Stimulated activated CD4-positive, alpha-beta T cell treated with anti-CD3 and anti-CD28 coated beads, Interleukin-15, amount 100 ng/mL, for 24 hours (primary cell): ENCODE results near the gene UBE3C.
"Not testable (repeated sequence)": the region's sequence is repeated elsewhere in the genome, so short reads cannot be mapped to it uniquely, and the experiment has no call there.

ENCODE experiments used
- DNase-seq: peaks from one replicate; pipeline ENCODE4 v3.0.0-alpha.2; 2020

UBE3C gene

DNA sequence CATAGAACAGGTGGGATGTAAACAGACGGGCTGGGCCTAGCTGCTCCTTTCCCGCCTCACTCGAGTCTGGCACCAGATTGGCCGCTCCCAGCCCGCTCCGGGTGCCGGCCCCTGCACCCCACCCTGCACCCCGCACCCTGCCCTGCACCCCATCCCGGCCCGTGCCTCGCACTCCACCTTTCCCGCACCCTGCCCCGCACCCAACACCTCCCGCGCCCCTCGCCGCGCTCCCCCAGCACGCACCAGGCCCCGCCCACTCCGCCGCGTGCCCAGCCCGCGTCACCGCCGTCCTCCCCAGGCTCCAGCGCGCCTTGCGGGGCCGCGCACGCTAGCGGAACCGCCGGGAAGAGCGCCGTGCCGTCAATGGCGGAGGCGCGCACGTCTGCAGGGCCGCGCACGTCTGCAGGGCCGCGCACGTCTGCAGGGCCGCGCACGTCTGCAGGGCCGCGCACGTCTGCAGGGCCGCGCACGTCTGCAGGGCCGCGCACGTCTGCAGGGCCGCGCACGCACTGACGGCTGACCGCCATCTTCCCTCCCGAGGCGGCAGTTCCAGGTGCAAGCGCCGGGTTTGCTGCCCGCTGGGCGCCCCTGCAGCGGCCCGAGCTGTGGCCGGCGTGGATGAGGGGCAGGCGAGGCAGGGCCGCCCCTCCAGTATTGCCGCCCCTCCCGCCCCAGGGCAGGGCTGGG lies at the start of gene UBE3C:
Gene UBE3C, plus strand, starts transcription at position 503 of the 687 bp plus-strand sequence. CDS start 347 bp downstream, outside the sequence.
- peak; percentile 93 for DNase-seq

DNA sequence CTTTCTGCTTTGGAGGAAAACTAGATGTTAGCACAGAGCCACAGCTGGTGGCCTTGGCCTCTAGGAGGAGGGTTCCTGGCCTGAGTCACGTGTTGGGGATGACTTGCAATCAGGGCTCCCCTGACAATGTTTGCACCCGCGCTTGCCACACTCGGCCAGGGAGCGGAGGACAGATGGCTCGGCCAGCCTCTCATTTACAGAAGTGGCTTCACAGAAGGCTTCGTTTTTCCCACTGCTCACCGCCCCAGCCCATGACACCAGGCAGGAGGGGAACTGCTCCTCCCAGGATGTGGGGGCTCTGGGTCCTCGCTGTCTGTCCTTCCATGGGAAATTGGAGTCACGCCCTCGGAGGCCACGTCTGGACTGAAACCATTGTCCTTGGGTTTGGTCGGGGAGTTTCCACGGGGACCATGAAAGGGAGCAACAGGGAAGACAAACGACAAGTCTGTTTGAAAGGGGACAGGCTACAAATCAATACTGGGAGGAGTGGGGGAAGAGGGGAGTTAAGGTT lies 49.6 kb upstream of the UBE3C start:
- no peak for DNase-seq

DNA sequence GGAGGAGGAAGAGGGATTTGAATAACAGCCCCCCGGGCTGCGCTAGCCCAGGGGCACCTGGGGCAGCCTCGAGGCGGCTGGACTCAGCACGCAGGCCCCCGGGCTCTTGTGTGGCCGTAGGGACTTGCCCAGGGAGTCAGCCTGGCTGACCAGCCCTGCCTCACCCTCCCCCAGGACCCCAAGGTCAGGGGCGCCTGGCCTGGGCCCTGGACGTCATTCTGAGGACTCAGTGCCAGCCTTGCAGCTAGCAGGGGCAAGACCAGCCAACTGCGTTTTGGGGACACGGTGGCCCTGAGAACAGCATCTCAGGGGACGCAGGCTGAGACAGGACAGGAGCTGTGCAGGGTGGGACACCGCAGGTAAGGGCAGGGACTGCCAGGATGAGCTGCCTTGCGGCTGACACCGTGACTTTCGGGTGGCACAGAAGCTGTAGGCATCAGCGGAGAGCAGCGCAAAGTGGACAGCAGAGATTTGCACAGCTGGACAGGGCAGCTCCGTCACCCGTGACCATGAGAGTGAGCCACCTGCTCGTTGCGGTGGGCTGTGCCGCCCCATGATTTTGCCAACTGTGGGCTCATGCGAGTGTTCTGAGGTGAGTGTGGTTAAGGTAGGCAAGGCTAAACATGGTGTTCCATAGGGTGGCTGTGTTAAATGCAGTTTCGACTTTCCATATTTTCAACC lies 48.1 kb upstream of the UBE3C start:
- no peak for DNase-seq

DNA sequence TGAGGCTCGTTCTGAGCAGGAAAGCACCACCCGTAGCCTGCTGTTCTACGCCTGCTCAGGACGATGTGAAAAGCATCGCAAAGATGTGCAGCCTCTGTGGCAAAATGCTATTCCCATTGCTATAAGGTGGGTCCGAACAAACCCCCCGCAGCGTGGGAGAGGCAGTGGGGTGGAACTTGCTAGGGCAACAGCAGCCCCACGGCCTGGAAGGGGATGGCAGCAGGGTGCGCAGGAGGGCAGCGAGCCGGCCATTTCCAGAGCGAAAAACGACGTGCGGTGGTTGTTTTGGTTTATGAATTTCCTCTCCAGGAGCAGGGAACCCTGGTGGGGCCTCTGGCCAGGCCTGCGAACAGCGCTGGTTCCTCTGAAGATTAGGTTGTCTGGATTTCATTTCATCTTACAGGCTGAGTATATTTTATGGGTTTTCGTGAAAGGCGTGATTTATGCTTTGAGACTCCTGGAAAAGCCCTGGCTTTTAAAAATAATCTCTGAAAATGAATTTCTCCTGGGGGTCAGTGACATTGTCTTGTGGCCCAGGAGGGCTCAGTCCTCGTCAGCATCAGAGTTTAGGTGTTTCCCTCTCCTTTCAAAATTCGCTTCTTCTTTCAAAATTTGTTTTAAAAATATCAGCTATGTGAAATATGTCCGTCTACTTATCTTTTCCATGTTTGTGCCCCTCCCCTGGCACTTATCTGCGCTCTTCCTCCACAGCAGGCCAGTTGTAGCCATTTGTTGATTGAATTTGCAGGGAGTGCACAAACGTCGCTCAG lies 42.3 kb upstream of the UBE3C start:
- DNase-seq, result no peak

DNA sequence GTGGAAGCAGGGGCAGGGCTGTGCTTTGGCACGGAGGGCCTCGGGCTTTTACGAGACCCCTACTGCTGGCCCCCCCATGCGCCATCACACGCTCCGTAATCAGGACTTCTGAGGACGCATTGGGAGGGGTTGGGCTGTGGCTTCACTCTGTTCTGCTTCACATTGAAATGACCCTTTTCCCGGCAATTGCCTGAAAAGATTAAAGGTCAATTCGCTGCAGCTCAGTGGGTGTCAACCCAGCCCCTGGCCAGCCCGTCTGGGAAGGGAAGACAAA lies 41.7 kb upstream of the UBE3C start:
- DNase-seq, result no peak

DNA sequence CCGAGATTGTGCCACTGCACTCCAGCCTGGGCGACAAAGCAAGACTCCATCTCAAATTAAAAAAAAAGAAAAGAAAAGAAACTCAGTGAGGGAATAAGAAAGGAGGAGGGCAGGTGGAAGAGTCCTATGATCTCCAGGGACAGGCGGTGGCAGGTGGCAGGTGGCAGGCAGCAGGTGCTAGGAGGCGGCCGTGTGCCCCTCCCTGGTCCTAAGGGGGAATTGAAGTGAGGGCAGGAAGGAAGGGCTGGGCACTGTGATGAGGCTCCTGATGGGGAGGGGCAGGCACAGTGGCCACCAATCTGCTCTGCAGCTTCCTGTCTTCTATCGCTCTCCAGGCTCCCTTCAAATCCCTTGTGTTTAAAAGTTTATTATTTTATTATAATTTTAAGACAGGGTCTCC lies 41.2 kb upstream of the UBE3C start:
- DNase-seq, result no peak

DNA sequence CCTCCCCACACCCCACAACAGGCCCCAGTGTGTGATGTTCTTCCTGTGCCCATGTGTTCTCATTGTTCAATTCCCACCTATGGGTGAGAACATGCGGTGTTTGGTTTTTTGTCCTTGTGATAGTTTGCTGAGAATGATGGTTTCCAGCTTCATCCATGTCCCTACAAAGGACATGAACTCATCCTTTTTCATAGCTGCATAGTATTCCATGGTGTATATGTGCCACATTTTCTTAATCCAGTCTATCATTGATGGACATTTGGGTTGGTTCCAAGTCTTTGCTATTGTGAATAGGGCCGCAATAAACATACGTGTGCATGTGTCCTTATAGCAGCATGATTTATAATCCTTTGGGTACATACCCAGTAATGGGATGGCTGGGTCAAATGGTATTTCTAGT lies 38.7 kb upstream of the UBE3C start:
- not testable (repeated sequence) for DNase-seq

DNA sequence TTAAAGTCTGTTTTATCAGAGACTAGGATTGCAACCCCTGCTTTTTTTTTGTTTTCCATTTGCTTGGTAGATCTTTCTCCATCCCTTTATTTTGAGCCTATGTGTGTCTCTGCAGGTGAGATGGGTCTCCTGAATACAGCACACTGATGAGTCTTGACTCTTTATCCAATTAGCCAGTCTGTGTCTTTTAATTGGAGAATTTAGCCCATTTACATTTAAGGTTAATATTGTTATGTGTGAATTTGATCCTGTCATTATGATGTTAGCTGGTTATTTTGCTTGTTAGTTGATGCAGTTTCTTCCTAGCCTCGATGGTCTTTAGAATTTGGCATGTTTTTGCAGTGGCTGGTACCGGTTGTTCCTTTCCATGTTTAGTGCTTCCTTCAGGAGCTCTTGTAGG lies 35.1 kb upstream of the UBE3C start:
- not testable (repeated sequence) for DNase-seq

DNA sequence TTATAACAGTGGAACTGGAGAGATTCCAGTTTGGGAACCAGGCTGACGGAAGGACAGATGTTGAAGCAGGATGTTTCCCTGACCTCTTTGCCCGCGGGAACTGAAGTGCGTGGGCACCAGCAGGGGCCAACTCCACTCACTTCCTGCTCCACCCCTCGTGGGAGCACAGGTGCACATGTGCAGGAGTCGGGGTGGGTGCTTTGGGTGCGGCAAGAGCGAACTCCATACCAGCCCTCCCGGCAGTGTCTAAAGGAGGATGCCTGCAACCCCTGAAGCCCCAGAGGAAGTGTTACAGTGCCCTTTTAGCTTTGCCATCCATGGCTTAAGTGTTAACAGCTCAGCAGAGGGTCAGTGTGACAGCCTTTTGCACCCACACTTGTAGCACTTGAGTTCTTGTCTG lies 27.4 kb upstream of the UBE3C start:
- DNase-seq, result no peak

DNA sequence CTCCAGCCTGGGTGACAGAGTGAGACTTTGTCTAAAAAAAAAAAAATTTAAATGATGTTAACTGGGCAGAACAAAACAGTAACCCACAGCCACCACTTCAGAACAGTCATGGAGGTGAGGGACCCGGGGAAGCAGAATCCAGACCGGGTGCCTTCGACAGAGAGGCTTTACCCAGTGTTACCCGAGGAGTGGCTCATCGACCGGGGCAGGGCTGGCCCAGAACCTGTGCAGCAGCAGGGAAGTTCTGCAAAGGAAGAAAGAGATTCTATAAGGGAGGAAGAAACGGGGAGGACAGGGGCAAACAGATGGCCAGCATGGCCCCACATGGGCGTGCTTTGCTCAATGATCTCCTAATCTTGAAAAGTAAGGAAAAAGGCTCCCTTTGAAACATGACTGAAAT lies 26.0 kb upstream of the UBE3C start:
- DNase-seq, result no peak

DNA sequence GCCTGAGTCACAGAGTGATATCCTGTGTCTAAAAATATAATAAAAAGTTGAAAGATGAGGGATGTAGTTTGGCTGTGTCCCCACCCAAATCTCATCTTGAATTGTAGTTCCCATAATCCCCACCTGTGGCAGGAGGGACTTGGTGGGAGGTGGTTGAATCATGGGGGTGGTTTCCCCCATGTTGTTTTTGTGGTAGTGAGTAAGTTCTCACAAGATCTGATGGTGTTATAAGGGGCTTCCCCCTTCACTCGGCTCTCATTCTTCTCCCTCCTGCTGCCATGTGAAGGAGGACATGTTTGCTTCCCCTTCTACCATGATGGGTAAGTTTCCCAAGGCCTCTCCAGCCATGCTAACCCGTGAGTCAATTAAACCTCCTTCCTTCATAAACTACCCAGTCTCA lies 25.1 kb upstream of the UBE3C start:
- DNase-seq, result peak; percentile 13

DNA sequence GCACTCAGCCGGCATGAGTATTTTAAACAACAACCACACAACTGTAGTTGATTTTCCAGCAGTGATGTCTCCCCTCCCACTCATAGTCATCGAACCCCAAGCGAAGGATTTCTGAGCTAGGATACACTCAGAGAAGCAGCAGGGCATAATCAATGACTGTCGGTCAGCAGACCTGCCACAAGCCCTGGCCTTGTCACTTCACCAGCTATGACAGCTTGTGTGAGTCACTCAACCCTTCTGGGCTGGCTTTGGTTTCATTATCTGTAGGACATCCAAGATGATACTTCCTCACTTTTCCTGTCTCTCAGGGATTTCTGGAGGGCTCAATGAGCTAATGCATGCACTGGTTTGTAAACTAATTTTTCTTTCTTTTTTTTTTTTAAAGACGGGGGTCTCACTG lies 22.0 kb upstream of the UBE3C start:
- no peak for DNase-seq

DNA sequence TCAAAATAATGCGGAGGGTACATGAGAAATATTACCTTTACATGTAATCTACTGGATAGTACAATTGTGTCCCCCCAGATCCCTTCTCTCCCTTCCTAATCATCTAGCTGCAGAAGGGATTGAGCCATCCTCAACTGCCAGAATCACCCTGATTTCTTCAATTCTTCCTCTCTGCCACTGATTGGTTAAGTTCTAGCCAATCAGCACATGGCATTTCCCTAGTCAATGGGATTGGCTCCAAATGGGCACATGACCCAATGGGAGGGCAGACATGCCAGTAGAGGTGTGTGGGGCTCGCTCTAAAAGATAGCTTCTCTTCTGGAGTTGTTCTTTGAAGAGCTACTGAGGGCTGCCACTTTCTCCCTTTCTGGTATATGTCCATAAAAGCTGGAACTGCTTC lies 20.9 kb upstream of the UBE3C start:
- DNase-seq, result no peak

DNA sequence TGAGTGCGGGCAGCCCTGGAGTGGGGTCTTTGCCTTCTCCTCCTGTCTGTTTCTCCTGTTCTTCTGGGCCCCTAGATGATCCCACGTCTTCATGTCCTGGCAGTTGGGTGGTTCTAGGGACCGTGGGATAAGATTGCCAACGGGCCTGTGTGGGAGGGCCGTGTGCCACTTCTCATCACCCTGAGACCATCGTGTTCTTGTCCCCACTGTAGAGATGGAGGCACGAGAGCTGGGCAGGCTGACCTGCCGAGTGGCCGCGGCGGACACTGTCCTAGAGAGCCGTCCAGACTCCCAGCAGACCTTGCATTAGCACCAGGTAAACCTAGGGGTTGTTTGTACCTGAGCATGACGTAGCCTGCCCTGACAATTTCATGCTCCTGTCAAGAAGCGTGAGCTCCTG lies 18.5 kb upstream of the UBE3C start:
- DNase-seq, result no peak

DNA sequence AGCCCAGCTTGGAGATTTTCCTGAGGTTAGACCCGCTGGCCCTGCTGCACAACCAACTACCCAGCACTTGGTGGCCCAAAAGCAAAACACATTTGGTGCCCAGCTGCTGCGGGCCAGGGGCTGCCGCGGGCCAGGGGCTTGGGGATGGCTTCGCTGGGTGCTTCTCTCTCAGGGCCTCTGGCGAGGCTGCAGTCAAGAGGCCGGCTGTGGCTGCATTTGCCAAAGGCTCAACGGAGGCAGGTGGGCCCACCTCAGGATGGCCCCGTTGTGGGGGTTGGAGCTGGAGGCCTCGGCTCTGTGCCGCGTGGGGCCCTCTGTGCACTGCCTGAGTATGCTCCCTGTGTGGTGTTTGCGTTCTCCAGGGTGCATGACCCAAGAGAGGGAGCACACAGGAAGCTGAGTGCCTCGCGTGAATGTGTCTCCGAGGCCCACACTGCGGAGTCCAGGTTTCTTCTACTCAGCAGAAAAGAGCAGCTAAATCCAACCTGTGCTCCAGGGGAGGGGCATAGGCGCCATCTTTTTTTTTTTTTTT lies 17.5 kb upstream of the UBE3C start:
- no peak for DNase-seq

DNA sequence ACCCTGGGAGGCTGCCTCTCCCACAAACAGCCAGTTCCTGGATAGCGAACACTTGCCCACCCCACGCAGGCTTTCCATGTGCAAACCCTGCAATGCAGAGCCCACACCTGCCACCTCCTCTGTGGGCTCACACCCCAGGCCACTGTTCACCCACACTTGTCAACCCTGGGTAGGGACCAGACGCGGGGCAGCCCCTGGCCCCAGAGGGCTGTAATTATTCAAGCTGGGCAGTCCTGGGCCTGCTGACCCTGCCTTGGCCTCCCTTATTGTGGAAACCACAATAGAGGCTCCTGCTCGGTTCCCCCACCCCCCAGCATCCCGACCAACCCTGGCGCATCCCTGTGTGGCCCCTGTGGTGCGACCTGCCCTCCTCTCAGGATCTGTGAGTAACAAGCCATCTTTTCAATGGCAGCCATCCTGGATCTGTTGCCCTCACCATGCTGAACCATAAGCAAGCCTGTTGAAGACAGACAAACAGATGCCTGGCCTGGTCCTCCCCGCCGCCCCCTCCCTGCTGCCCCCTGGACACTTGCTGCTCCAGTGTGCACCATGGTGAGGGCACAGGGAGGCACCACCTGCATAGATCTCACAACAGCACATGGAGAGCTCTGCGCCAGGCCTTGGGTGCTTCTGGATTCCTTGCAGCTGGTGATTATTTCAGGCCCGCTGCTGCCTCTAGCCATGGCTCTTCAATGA lies 15.8 kb upstream of the UBE3C start:
- no peak for DNase-seq

DNA sequence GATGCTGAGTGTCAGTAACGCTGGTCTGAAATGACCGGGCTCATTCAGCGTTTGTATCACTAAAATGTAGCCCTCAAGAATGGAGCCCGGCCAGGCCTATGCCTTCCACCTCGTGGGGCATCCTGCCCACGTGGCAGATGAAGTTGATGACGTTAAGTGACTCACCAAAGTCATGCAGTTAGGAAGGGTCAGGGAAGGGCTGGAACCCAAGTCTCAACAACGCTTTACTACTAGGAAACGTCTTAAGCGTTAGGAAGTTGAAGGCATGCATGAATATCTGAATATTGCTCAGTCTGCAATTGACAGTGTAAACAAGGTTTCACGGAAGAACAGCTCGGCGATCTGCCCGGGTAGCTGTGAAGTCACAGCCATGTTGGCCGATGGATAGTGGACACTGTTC lies 14.0 kb upstream of the UBE3C start:
- DNase-seq, result no peak

DNA sequence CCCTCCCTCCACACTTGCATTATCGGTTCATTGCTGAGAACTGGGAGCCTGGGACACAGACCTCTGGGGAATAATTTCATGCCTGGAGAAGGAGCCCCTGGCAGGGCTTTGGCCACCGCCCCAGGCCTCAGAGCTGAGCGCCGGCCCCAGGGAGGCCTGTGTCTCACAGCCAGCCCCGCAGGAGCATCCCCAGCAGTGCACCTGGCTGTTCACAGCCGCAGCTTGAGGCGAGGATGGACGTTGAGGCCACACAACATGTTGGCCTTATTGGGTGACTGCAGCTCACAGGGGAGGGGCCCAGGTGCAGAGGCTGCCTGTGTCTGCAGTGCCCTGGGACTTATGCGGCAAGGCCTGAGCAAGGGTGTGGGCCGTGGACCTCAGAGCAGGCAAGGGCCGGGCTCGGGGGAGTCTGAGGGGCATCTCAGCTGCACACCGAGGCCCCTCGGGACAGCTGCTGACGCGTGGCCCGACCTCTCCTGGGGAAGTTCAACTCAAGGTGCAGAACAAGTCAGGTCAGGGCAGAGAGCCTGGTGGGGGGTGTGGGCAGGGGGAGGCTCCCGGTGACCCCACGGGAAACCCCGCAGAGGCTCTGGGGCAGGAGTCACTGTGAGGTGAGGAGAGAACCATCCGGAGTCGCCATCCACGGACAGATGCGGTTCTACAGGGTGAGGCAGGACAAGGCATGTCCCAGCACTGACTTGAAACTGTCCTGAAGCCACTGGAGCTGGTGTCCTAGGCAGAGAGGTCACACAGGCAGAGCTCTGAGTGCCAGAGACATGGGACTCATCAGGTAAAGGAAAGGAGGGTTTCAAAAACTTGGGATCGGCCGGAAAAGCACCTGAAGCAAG lies 13.1 kb upstream of the UBE3C start:
- DNase-seq, result no peak

DNA sequence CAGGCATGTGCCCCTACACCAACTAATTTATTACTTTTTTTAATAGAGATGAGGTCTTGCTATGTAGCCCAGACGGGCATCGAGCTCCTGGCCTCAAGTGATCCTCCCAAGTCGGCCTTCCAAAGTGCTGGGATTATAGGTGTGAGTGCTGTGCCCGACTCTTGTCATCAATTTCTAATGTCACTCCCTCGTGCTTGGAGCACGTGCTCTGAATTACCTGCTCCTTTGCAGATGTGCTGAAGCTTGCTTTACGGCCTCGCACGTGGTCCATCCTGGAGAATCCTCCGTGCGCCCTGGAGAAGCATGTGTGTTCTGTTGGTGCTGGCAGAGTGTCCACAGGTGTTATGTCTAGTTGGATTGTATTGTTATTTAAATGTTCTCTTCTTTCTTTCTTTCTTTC lies 11.8 kb upstream of the UBE3C start:
- no peak for DNase-seq

DNA sequence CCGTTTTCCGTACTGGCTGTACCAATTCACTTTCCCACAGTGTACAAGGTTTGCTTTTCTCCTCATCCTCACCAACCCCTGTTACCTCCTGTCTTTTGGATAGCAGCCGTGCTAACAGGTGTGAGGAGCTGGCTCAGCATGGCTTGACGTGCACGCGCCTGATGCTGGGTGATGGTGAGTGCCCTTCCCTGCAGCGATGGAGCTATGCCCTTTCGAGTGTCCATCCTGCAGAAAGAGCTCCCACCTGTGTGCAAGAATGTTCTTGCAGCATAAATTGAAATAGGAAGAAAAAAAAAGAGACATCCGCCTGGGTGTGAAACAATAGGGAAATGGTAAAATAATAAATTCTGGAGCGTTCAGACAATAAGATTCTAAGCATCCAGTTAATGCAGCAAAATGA lies 9.5 kb upstream of the UBE3C start:
- DNase-seq, result no peak

DNA sequence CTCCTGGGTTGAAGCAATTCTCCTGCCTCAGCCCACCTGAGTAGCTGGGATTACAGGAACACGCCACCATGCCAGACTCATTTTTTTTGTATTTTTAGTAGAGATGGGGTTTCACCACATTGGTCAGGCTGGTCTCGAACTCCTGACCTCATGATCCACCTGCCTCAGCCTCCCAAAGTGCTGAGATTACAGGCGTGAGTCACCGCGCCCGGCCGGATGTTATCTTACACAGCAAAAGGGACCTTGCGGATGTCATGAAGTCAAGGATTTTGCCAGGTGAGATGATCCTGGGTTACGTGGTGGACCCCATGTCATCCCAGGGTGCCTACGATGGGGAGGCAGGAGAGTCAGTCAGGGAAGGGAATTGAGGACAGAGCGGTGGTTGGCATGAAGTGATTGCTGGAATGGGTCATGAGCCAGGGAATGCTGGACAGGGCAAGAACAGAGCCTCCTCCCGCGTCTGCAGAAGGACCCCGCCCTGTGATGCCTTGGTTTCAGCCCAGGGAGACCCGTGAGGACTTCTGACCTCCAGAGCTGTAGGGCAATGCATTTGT lies 8.7 kb upstream of the UBE3C start:
- no peak for DNase-seq

DNA sequence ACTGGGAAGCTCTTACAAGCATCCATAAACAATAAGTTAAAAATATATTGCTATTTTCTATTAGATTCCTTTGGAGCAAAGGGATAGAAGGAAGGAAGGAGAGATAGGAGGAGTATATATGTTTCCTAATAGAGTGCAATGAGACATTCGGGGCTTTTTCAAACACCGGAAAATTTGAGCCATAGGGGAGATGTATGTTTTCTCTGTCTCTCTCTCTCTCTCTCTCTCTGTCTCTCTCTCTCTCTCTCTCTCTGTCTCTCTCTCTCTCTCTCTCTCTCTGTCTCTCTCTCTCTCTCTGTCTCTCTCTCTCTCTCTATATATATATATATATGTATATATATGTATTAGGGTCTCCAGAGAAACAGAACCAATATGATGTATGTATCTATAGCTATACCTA lies 7.9 kb upstream of the UBE3C start:
- not testable (repeated sequence) for DNase-seq
